Osteocyte (in vitro differentiated cells): ENCODE results near the gene CR1L. TPM values are rescaled to one million over a fixed set of nuclear protein-coding genes. Genes with fewer than 3 reads are reported as not detected.

Experiments used
- DNase-seq: peaks from one replicate; pipeline ENCODE4 v3.0.0; 2021; ENCODE audit warnings: mixed read lengths; ENCODE audit not compliant: unreplicated experiment; ENCODE audit errors: extremely low spot score
- H3K27ac Mint-ChIP-seq: one replicate; pipeline ENCODE4 v1.8.0; 2021; ENCODE audit warnings: mild to moderate bottlenecking, mixed read lengths; ENCODE audit not compliant: unreplicated experiment
- H3K27me3 Mint-ChIP-seq: one replicate; pipeline ENCODE4 v1.8.0; 2021; ENCODE audit warnings: mixed read lengths; ENCODE audit not compliant: unreplicated experiment
- H3K36me3 Mint-ChIP-seq: one replicate; pipeline ENCODE4 v1.8.0; 2021; ENCODE audit warnings: mixed read lengths; ENCODE audit not compliant: unreplicated experiment
- H3K4me1 Mint-ChIP-seq: one replicate; pipeline ENCODE4 v1.8.0; 2021; ENCODE audit warnings: mixed read lengths; ENCODE audit not compliant: unreplicated experiment
- H3K4me3 Mint-ChIP-seq: one replicate; pipeline ENCODE4 v1.8.0; 2021; ENCODE audit warnings: mild to moderate bottlenecking, moderate library complexity, mixed read lengths; ENCODE audit not compliant: unreplicated experiment
- H3K9me3 Mint-ChIP-seq: one replicate; pipeline ENCODE4 v1.8.0; 2021; ENCODE audit warnings: mixed read lengths; ENCODE audit not compliant: unreplicated experiment
- total RNA-seq: library from RNA; stranded (reverse); gene quantifications from 2 replicates; pipeline ENCODE4 v1.2.1, GENCODE V29; 2021
- TF ChIP-seq, protein P1 (sequence below): fragments of 200-600 bp; sonication (generic); IDR thresholded peaks from 2 replicates; pipeline ENCODE4 v1.5.0; 2021; ENCODE audit warnings: antibody characterized with exemption, mild to moderate bottlenecking, moderate library complexity

The CR1L gene
- total RNA-seq, 1 donor from 2014 or later, result not detected

DNA sequence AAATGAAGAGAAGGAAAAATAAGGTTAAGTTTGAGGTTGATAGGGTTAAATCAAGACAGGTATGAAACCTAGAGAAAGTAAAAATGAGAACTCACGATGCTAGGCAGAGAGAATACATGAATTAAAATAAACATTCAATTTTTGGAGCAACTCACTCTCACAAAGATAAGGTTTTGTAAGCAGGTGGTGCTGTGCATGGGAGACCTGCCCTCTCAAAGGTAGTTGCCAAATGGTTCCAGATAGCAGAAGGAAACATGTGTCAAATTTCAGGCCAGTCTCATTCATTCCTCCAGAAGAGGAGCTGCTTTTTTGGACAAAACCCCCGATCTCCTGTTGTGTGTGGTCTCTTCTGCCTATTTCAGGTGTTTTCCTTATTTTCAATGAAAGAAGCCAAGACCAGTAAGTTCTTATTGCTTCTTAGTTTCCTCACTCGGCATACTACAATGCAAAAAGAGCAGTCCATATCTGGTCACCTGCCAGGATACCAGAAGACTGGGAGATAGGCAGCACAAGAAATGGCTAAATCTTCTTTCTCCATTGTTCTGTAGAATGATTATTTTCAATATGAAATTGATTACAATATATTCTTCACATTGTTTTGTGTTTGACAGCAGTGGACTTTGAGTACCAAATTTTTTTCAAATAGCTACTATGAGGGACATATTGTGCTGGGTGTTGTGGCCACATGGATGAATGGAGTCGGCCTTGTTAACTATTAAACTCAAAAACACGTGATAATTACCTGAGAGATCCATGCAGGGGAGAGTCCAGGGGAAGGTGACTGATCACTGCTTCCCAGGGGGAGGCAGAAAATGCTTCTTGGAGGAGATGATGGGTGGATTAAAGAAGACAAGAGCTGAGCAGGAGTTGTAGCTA is 3.6 kb downstream of the CR1L start:
- no peak overlapping the region for H3K4me3 Mint-ChIP-seq

DNA sequence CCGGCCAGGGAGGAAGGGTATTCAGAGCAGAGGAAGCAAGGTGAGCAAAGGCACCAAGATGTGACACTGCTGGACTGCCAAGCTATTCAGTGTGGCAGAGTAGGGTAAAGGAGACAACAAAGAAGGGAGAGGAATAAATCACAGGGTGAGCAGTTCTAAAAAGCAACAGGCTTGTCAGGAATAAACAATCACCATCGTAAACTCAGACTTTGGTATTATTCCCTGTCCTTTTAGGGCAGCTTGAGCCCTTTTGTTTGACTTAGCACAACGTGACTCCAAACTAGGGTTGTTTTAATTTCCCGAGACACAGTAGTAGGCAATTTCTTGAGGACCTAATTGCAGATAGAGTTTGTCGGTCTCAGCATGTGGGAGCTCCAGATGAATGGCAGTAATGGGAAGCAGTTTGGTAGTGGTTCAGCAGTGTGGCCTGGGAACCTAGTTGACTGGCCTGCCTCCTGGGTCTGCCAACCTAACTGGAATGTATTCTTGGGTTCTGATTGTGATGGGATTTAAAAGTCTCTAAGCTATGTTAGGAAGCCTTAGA is 4.3 kb downstream of the CR1L start:
- DNase-seq, result no peak
- Mint-ChIP-seq H3K36me3 (no peaks in the 10 kb centered on the region), H3K27ac (no peak overlapping the region), H3K9me3 (no peaks in the 10 kb centered on the region), H3K4me1 (no peaks in the 10 kb centered on the region), H3K4me3 (no peak overlapping the region), H3K27me3 (peaks cover 34% of the 10 kb centered on the region)
- TF ChIP-seq, protein P1, sequence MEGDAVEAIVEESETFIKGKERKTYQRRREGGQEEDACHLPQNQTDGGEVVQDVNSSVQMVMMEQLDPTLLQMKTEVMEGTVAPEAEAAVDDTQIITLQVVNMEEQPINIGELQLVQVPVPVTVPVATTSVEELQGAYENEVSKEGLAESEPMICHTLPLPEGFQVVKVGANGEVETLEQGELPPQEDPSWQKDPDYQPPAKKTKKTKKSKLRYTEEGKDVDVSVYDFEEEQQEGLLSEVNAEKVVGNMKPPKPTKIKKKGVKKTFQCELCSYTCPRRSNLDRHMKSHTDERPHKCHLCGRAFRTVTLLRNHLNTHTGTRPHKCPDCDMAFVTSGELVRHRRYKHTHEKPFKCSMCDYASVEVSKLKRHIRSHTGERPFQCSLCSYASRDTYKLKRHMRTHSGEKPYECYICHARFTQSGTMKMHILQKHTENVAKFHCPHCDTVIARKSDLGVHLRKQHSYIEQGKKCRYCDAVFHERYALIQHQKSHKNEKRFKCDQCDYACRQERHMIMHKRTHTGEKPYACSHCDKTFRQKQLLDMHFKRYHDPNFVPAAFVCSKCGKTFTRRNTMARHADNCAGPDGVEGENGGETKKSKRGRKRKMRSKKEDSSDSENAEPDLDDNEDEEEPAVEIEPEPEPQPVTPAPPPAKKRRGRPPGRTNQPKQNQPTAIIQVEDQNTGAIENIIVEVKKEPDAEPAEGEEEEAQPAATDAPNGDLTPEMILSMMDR, result no peak

More for the DNA sequence above, 3.6 kb downstream of the CR1L start:
- Mint-ChIP-seq H3K4me1 (no peaks in the 10 kb centered on the region), H3K27me3 (peaks cover 31% of the 10 kb centered on the region), H3K27ac (no peak overlapping the region), H3K9me3 (no peaks in the 10 kb centered on the region), H3K36me3 (no peaks in the 10 kb centered on the region)
- no peak for DNase-seq
- TF ChIP-seq, protein P1, result no peak

- Mint-ChIP-seq H3K27me3 (peaks cover 33% of the 10 kb centered on the region), H3K4me3 (no peak overlapping the region), H3K36me3 (no peaks in the 10 kb centered on the region), H3K27ac (no peak overlapping the region), H3K4me1 (no peaks in the 10 kb centered on the region), H3K9me3 (no peaks in the 10 kb centered on the region)
- DNase-seq, result no peak
- TF ChIP-seq, protein P1, result no peak
Observed at GRCh38 chr1:207649865-207650580, 5.1 kb downstream of the CR1L start.

DNA sequence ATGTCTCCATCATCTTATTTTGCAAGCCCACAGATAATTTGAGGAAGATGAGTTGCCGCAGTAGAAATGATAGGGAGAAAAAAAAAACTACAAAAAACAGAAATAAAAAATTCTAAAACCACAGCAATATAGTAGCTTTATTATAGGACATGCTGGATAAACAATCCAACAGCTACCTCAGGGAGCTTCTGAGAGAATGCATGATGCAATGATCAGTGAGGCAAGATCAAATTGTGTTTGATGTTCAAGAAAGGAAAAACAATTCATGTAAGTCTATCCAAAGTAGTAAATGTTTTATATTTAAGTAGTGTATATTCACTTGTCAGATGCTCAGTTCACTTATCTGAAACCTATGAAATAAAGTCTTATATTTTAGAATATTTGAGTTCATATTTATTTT is 6.7 kb downstream of the CR1L start:
- H3K27me3 Mint-ChIP-seq, result peaks cover 33% of the 10 kb centered on the region
- no peak for DNase-seq
- H3K9me3 Mint-ChIP-seq, result no peaks in the 10 kb centered on the region
- no peaks in the 10 kb centered on the region for H3K36me3 Mint-ChIP-seq
- TF ChIP-seq, protein P1, result no peak
- H3K27ac Mint-ChIP-seq, result no peak overlapping the region
- H3K4me1 Mint-ChIP-seq, result no peaks in the 10 kb centered on the region
- H3K4me3 Mint-ChIP-seq, result no peak overlapping the region

- no peak for DNase-seq
- Mint-ChIP-seq H3K4me1 (no peaks in the 10 kb centered on the region), H3K9me3 (no peaks in the 10 kb centered on the region), H3K27ac (no peak overlapping the region), H3K4me3 (no peak overlapping the region), H3K36me3 (no peaks in the 10 kb centered on the region), H3K27me3 (peaks cover 32% of the 10 kb centered on the region)
- TF ChIP-seq, protein P1, result peak; percentile 39
Observed at GRCh38 chr1:207654320-207654719, 9.4 kb downstream of the CR1L start.
